ENCODE measurements around the gene JADE1. TPM values are rescaled to one million over a fixed set of nuclear protein-coding genes. Genes with fewer than 3 reads are reported as not detected.

Gene JADE1
- total RNA-seq, 1 donor from 2014 or later = 33.6 TPM

DNA sequence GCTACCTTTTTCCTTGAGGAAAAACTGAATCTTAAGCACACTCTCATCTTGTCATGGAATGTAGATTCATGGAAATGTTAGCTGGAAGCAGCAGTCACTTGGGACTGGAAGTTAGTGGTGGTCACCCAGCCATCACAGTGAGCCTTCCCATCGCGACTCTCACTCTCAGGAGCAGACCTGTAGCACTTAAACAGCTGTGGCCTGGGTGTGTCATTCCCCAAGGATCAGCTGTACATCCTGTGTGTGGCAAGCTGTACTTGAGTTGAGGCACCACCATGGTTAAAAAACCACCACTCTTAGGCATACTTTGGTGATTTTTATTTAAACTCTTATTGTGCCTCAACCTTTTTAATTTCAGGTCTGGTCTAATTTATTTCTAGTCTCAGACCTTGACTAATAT is 46.7 kb downstream of the JADE1 start:
- H3K36me3 Mint-ChIP-seq (ENCODE audit: low read depth) = peaks cover 85% of the 10 kb centered on the region
- intact Hi-C loops (cut with micrococcal nuclease) = no loop called here
- no peak overlapping the region for H3K27ac Mint-ChIP-seq
- H3K4me1 Mint-ChIP-seq (ENCODE audit: low read depth) = peaks cover 41% of the 10 kb centered on the region
- DNase-seq (ENCODE audit: low spot score) = no peak
- no peaks in the 10 kb centered on the region for H3K27me3 Mint-ChIP-seq (ENCODE audit: low read depth)
- H3K4me3 Mint-ChIP-seq (ENCODE audit: low read depth) = no peak overlapping the region
- H3K9me3 Mint-ChIP-seq = no peaks in the 10 kb centered on the region

- intact Hi-C loops (cut with micrococcal nuclease) = no loop called here
- Mint-ChIP-seq H3K36me3 (ENCODE audit: low read depth) (peaks cover 86% of the 10 kb centered on the region), H3K4me1 (ENCODE audit: low read depth) (peaks cover 54% of the 10 kb centered on the region), H3K27ac (no peak overlapping the region), H3K27me3 (ENCODE audit: low read depth) (no peaks in the 10 kb centered on the region), H3K9me3 (no peaks in the 10 kb centered on the region), H3K4me3 (ENCODE audit: low read depth) (no peak overlapping the region)
- DNase-seq (ENCODE audit: low spot score) = no peak
These were observed 49.6 kb downstream of the JADE1 start for GRCh38 chr4:128858879-128859671.

GRCh38 chr4:128859887-128860677 is 50.6 kb downstream of the JADE1 start:
- Mint-ChIP-seq H3K4me3 (ENCODE audit: low read depth) (no peak overlapping the region), H3K27ac (peak overlapping the region; percentile 25), H3K9me3 (no peaks in the 10 kb centered on the region), H3K27me3 (ENCODE audit: low read depth) (no peaks in the 10 kb centered on the region), H3K36me3 (ENCODE audit: low read depth) (peaks cover 84% of the 10 kb centered on the region), H3K4me1 (ENCODE audit: low read depth) (peaks cover 44% of the 10 kb centered on the region)
- no peak for DNase-seq (ENCODE audit: low spot score)
- intact Hi-C loops (cut with micrococcal nuclease) = loop anchor here (5.0 to 10.0 kb wide), 3 partner anchors 232 to 408 kb away; partner anchors contain the start of gene SCLT1

DNA sequence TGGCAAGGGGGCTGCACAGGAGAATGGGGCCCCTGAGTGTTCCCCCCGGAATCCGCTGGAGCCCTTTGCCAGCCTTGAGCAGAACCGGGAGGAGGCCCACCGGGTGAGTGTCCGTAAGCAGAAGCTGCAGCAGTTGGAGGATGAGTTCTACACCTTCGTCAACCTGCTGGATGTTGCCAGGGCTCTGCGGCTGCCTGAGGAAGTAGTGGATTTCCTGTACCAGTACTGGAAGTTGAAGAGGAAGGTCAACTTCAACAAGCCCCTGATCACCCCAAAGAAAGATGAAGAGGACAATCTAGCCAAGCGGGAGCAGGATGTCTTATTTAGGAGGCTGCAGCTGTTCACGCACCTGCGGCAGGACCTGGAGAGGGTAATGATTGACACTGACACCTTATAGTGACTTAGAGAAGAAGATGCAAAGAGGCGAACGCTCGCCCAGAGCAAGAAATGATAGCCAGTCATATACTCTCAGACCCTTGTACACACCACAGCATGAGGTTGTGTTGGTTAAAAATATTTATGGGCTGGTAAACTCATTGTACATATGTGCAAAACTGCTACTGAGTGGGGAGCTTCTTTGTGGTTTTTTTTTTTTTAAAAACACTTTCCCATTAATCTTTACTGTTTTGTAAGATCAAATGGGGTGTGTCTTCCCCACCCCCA is 52.5 kb downstream of the JADE1 start:
- intact Hi-C loops (cut with micrococcal nuclease) = loop anchor here (2.0 to 10.0 kb wide), 4 partner anchors 21 to 410 kb away; partner anchors contain the start of gene SCLT1
- H3K4me1 Mint-ChIP-seq (ENCODE audit: low read depth) = peaks cover 42% of the 10 kb centered on the region
- H3K9me3 Mint-ChIP-seq = no peaks in the 10 kb centered on the region
- H3K27ac Mint-ChIP-seq = peak overlapping the region; percentile 69
- no peak for DNase-seq (ENCODE audit: low spot score)
- peaks cover 84% of the 10 kb centered on the region for H3K36me3 Mint-ChIP-seq (ENCODE audit: low read depth)
- no peaks in the 10 kb centered on the region for H3K27me3 Mint-ChIP-seq (ENCODE audit: low read depth)
- H3K4me3 Mint-ChIP-seq (ENCODE audit: low read depth) = peak overlapping the region; percentile 1

DNA sequence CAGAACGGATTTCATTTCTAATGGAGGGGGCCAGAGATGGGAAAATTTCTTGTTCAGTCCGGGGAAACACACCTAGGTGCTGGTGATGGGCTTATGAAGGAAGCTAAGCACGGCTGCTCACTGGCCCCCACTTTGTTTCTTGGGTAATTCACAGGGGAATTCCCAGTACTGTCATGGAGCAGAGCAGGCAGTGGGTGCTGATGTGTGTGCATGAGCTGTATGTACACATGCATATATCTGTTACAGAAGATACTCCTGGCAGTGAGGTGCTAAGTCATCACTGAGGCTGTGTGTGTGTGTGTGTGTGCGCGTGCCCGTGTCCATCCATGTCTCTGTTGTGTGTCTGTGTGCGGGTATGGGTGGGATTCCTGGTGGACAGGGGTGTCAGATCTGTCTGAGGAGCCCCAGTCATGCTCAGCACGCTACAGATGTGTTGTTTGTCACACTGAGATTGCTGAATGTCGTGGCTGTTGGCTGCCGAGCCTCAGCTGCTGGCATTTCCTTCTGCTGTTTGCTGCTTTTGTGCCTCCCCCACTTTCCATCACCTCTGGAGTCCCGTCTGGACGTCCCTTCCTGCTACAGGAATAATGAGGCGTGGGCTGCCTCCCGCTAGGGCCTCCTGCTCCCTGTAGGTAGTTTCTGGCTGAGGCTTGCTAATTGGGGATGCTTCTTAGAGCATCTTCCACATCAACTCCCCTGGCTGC is 53.3 kb downstream of the JADE1 start:
- Mint-ChIP-seq H3K4me3 (ENCODE audit: low read depth) (no peak overlapping the region), H3K27me3 (ENCODE audit: low read depth) (no peaks in the 10 kb centered on the region), H3K36me3 (ENCODE audit: low read depth) (peaks cover 80% of the 10 kb centered on the region), H3K27ac (peak overlapping the region; percentile 67), H3K4me1 (ENCODE audit: low read depth) (peaks cover 42% of the 10 kb centered on the region), H3K9me3 (no peaks in the 10 kb centered on the region)
- no peak for DNase-seq (ENCODE audit: low spot score)
- intact Hi-C loops (cut with micrococcal nuclease) = loop anchor here (1.0 to 10.0 kb wide), 8 partner anchors 22 to 671 kb away; partner anchors contain the start of gene SCLT1

- intact Hi-C loops (cut with micrococcal nuclease) = loop anchor here (1.0 to 10.0 kb wide), 8 partner anchors 23 to 672 kb away; partner anchors contain the start of gene SCLT1
- Mint-ChIP-seq H3K4me1 (ENCODE audit: low read depth) (peaks cover 46% of the 10 kb centered on the region), H3K9me3 (no peaks in the 10 kb centered on the region), H3K4me3 (ENCODE audit: low read depth) (no peak overlapping the region), H3K27ac (peak overlapping the region; percentile 67), H3K27me3 (ENCODE audit: low read depth) (no peaks in the 10 kb centered on the region), H3K36me3 (ENCODE audit: low read depth) (peaks cover 78% of the 10 kb centered on the region)
- DNase-seq (ENCODE audit: low spot score) = peak; percentile 41
These were observed 54.0 kb downstream of the JADE1 start for GRCh38 chr4:128863312-128864075.

- no peak overlapping the region for H3K27ac Mint-ChIP-seq
These were observed 55.6 kb downstream of the JADE1 start for GRCh38 chr4:128865132-128865531.

GRCh38 chr4:128866269-128866668 is 56.8 kb downstream of the JADE1 start:
- Mint-ChIP-seq H3K4me1 (ENCODE audit: low read depth) (peaks cover 27% of the 10 kb centered on the region), H3K4me3 (ENCODE audit: low read depth) (no peak overlapping the region), H3K36me3 (ENCODE audit: low read depth) (peaks cover 81% of the 10 kb centered on the region), H3K9me3 (no peaks in the 10 kb centered on the region), H3K27ac (no peak overlapping the region), H3K27me3 (ENCODE audit: low read depth) (no peaks in the 10 kb centered on the region)
- intact Hi-C loops (cut with micrococcal nuclease) = loop anchor here (10.0 kb wide), 1 partner anchor 311 kb away; no protein-coding TSS in a partner anchor
- no peak for DNase-seq (ENCODE audit: low spot score)

More at GRCh38 chr4:128865132-128865531, 55.6 kb downstream of the JADE1 start:
- no peaks in the 10 kb centered on the region for H3K27me3 Mint-ChIP-seq (ENCODE audit: low read depth)
- no peak overlapping the region for H3K4me3 Mint-ChIP-seq (ENCODE audit: low read depth)
- intact Hi-C loops (cut with micrococcal nuclease) = loop anchor here (10.0 kb wide), 1 partner anchor 310 kb away; no protein-coding TSS in a partner anchor
- H3K36me3 Mint-ChIP-seq (ENCODE audit: low read depth) = peaks cover 78% of the 10 kb centered on the region
- peaks cover 35% of the 10 kb centered on the region for H3K4me1 Mint-ChIP-seq (ENCODE audit: low read depth)
- no peak for DNase-seq (ENCODE audit: low spot score)
- no peaks in the 10 kb centered on the region for H3K9me3 Mint-ChIP-seq

DNA sequence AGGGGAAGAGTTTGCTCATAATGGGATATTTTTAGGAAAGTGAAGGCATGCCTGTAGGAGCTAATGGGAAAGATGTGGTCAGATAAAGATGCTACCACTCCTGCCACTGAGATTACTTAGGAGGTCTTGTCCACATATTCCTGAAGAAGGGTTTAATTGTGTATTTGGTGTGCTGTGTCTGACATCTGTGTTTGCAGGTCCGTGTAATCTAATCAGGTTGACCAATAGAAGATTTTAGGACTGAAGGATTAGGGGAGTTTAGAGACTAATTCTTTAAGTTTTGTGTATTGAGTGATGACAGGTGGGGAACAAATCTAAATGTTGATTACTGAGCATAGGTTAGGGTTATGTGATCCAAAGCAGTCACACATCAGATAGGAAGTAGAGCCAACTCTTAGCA is 57.2 kb downstream of the JADE1 start:
- intact Hi-C loops (cut with micrococcal nuclease) = loop anchor here (10.0 kb wide), 1 partner anchor 312 kb away; no protein-coding TSS in a partner anchor
- H3K27me3 Mint-ChIP-seq (ENCODE audit: low read depth) = no peaks in the 10 kb centered on the region
- no peak overlapping the region for H3K4me3 Mint-ChIP-seq (ENCODE audit: low read depth)

GRCh38 chr4:128868758-128869157 is 59.3 kb downstream of the JADE1 start:
- intact Hi-C loops (cut with micrococcal nuclease) = loop anchor here (10.0 kb wide), 1 partner anchor 314 kb away; no protein-coding TSS in a partner anchor
- Mint-ChIP-seq H3K4me1 (ENCODE audit: low read depth) (peaks cover 5% of the 10 kb centered on the region), H3K27me3 (ENCODE audit: low read depth) (no peaks in the 10 kb centered on the region), H3K27ac (no peak overlapping the region), H3K4me3 (ENCODE audit: low read depth) (no peak overlapping the region), H3K9me3 (no peaks in the 10 kb centered on the region), H3K36me3 (ENCODE audit: low read depth) (peaks cover 78% of the 10 kb centered on the region)
- DNase-seq (ENCODE audit: low spot score) = no peak

More for the DNA sequence above, 57.2 kb downstream of the JADE1 start:
- H3K27ac Mint-ChIP-seq = no peak overlapping the region
- H3K9me3 Mint-ChIP-seq = no peaks in the 10 kb centered on the region
- H3K4me1 Mint-ChIP-seq (ENCODE audit: low read depth) = peaks cover 23% of the 10 kb centered on the region
- H3K36me3 Mint-ChIP-seq (ENCODE audit: low read depth) = peaks cover 82% of the 10 kb centered on the region
- DNase-seq (ENCODE audit: low spot score) = no peak

DNA sequence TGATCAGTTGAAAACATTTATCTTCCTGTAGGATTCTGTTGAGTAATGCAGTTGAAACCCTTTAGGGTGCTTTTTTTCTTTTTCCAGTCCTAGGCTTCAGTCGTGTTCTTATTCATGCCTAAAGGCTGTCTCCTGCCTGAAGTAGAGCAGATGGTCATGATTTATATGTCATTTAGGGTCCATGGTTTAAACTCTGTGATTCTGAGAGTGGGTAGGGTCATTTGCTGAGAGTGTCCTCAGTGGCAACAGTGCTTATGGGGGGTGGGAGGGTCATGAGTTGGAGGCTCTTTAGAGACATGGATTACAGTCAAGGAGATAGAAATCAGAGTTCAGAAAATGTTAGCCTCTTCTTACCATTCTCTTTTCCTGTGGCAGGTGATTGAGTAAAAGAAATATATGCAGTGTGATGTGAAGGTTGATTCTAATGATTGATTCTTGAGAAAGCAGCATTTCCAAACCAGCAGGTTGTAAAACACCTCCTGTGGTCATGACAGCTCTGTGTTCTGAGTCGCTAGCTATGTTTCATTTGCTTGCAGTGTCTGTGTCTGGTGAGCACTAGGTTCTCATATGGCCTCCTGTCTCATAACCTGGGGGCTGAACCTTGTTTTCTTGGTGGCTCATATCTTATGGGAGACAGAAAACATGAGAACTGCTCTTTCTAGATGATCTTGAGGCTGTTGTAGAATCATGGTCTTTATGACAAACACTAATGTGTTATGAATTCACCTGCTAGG is 60.4 kb downstream of the JADE1 start:
- intact Hi-C loops (cut with micrococcal nuclease) = loop anchor here (10.0 kb wide), 1 partner anchor 315 kb away; no protein-coding TSS in a partner anchor
- Mint-ChIP-seq H3K36me3 (ENCODE audit: low read depth) (peaks cover 73% of the 10 kb centered on the region), H3K27ac (peak overlapping the region; percentile 39), H3K4me1 (ENCODE audit: low read depth) (peaks cover 5% of the 10 kb centered on the region), H3K9me3 (no peaks in the 10 kb centered on the region), H3K4me3 (ENCODE audit: low read depth) (no peak overlapping the region), H3K27me3 (ENCODE audit: low read depth) (no peaks in the 10 kb centered on the region)
- DNase-seq (ENCODE audit: low spot score) = no peak
